ENCODE results near the gene STAG3.

Gene STAG3

DNA sequence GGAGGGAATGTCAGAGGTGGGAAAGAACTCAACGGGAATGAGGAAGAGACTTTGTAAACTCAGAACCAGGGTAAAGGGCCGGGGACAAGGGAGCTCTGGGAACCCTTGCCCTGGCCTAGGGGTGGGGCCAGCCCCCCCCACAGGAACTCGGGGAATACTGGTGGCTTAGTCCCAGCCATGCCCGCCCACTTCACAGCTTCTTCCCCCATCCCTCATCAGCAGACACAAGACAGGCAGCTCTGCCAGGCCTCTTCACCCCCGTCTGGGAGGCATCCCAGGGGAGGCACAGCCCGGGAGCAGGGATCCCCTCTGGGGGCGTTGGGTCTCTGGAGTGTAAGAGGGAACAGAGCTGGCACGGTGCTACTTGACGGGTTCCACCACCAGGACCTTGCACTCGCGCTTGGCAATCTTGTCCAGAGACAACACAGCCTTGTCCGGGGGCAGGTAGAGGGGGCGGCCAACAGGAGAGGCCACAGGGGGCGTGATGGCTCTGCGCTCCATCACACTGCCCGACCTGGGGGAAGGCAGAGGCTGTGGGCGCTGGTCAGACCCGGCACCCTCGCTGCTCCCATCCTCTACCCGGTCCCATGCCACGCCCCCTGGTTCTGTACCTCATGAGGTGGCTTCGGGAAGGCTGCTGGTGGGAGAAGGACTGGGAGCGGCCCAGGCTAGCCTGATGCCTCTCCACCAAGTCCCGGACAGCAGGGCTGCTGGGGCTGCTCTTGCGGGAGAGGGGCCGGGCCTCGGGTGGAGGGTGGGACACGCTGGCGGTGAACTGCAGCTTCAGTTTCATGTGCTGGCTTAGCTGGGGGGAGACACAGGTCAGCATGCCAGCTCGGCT lies 22.8 kb upstream of the STAG3 start:
- no peak for DNase-seq (ENCODE audit: low spot score)

DNA sequence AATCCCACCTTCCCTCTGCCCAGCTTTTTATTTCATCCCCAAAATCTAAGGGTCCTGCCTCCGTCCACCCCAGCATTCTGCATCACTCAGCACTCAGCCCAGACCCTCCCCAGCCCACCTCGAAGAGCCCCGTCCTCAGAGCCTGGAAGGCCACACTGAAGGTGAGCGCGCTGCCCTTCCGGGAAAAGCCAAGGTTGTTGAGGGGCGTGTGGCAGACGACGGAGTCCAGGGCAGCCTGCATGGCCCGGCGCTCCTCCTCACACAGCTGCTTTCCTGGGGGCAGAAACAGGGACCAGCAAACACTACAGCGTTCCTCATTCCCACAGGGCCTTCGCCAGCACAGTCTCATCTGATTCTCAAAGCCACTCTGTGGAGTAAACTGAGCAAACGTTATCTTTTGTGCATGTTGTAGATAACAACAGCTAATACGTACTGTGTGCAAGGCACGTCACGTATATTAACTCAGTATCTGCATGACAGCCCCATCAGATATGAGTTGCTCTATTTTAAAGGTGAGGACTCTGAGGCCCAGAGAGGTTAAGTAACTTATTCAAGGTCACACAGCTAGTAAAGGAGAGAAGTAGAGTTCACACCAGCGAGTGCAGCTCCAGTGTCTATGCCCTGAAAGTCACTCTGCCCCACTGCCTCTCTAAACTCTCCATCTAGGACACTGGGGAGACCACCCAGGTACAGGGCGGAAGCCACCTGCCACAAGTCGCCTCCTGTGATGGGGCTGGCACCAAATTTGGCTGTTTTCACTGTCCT lies 22.0 kb upstream of the STAG3 start:
- no peak for DNase-seq (ENCODE audit: low spot score)

- no peak for DNase-seq (ENCODE audit: low spot score)
Observed at GRCh38 chr7:100156331-100157068, 21.2 kb upstream of the STAG3 start.

DNA sequence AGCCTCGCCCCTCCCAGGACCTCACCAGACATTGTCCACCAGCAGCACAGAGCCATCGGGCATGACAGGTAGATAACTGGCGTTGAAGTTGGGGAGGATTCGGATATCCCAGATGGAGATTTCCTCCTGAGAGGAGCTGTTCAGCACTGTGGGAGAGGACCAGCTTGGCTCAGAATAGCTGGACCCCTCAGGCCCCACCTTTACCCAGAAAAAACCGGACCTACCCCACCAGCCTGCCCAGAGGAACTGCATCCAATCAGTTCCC lies 20.7 kb upstream of the STAG3 start:
- no peak for DNase-seq (ENCODE audit: low spot score)

- DNase-seq (ENCODE audit: low spot score), result no peak
Observed at GRCh38 chr7:100157334-100158228, 20.1 kb upstream of the STAG3 start.

DNA sequence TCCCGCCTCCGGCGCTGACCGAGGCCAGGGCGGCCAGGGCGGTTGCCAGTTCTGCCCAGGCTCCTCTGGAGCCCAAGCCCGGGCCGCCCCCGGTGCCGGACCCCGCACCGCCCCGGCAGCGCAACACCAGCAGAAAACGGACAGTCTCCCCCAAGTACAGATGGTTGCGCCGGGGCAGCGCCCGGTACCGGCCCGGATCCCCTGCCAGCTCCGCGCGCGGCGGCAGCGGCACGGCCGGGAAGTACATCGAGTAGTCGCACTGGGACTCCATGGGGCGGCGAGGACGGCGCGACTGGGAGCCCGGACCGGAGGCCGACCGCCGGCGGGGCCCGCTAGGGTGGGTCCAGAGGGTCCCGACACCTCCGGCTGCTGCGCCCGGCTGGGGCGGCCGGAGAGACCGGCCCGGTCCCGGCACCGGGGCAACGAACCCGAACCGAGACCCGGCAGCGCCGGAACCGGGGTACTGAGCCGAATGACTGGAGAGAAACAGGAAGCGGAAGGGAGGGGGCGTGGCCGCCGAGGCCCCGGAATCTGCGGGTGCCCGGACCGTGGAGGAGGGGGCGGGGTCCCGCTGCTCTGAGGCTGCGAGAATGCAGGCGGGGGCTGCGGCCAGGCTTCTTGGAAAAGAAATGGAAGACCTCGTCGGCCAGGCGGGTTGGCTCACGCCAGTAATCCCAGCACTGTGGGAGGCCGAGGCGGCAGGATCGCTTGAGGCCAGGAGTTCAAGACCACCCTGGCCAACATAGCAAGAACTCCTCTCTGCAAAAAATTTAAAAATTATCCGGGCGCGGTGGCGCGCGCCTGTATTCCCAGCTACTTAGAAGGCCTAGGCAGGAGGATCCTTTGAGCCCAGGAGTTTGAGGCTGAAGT lies 19.3 kb upstream of the STAG3 start, which contains the start of gene TRAPPC14:
Gene TRAPPC14 (minus strand): TSS at position 495 of the 870 bp plus-strand sequence. CDS start 224 bp downstream, at position 271.
- peak; percentile 87 for DNase-seq (ENCODE audit: low spot score)

- no peak for DNase-seq (ENCODE audit: low spot score)
Observed at GRCh38 chr7:100159099-100159623, 18.6 kb upstream of the STAG3 start.

GRCh38 chr7:100160067-100160466 lies 17.7 kb upstream of the STAG3 start:
- DNase-seq (ENCODE audit: low spot score), result no peak

GRCh38 chr7:100163006-100163531 lies 14.6 kb upstream of the STAG3 start:
- no peak for DNase-seq (ENCODE audit: low spot score)

DNA sequence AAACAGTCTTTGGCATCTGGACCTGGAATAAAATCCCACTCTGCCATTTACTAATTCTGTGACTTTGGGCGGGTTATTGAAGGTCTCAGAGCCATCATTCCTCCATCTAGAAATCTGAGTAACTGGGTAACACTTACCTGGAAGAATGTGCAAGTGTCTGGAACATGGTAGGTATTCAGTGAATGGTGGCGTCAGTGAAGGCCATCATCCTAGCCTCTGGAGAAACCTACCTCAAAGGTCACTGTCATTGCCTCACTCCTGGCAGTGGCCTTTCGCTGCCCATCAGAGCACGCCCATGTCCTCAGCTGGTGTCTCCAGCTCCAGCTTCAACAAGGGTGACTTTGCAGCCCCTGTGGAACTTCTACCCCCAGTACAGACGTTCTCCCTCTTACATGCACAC lies 13.8 kb upstream of the STAG3 start:
- DNase-seq (ENCODE audit: low spot score), result no peak

- no peak for DNase-seq (ENCODE audit: low spot score)
Observed at GRCh38 chr7:100166317-100166940, 11.3 kb upstream of the STAG3 start.

GRCh38 chr7:100166970-100167911 lies 10.5 kb upstream of the STAG3 start:
- DNase-seq (ENCODE audit: low spot score), result no peak

DNA sequence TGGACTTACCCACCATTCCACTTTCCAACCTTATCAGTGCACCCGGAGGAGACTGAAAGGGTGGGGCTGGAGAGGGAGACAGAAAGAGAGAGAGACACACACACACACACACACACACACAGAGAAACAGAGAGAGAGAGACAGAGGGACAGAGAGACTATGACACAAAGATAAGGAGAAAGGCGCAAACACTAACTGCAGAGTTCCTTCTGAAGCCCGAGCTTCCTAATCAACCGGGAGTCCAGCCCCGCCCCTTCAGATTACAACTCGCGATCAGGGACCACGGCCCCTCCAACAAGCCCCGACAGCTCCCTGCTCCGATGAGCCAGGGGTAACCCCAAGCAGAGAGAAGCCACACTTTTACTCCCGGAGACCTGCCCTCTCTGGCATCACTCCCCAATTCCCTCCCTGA lies 9.8 kb upstream of the STAG3 start:
- DNase-seq (ENCODE audit: low spot score), result no peak

GRCh38 chr7:100169147-100169850 lies 8.4 kb upstream of the STAG3 start:
- DNase-seq (ENCODE audit: low spot score), result no peak

- DNase-seq (ENCODE audit: low spot score), result no peak
Observed at GRCh38 chr7:100170101-100170897, 7.4 kb upstream of the STAG3 start.

DNA sequence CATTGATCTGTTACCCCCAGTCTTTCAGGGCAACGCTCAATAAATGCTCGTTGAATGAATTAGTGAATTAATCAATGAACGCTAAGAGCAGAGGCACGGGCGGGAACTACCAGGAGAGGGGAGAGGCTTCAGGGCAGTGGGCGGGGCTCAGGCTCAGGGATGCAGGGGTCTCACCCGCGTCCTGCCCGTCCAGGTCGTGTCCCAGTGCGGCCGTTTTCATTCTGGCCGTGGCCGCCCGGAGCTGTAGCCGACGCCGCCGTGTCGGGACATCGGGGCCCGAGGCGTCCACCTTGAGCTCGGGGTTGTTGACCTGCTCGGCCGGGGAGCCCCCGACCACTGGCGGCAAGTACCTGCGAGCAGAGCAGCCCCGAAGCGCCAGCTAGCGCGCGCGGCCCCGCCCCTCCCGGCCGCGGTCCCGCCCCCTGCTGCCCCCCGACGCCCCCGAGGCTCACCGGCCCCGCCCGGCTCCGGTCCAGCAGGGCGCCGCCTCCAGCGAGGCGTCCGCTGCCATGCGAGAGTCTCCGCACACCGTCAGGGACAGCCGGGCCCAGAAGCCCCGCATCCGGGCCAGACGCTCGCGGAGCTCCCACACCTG lies 6.5 kb upstream of the STAG3 start:
- DNase-seq (ENCODE audit: low spot score), result no peak

- DNase-seq (ENCODE audit: low spot score), result no peak
Observed at GRCh38 chr7:100171840-100172239, 5.9 kb upstream of the STAG3 start.
